SK-N-SH (cell line): ENCODE results near the gene TREM2. TPM values are rescaled to one million over a fixed set of nuclear protein-coding genes. Genes with fewer than 3 reads are reported as not detected.

Experiments used
- CTCF ChIA-PET: fragments of 300-600, 350-600 bp; formaldehyde crosslinking; extraction: SDS; loops from one replicate; lab custom pipeline; 2021; lab: Yijun Ruan, JAX
- POLR2A ChIA-PET: fragments of 350-600 bp; sonication (Branson Sonifier 250); formaldehyde crosslinking; extraction: SDS; loops from one replicate; lab custom pipeline; 2020; ENCODE audit warnings: antibody characterized with exemption, inconsistent platforms; lab: Yijun Ruan, JAX
- DNase-seq: peaks from one replicate; pipeline ENCODE4 v3.0.0; 2012
- H2AFZ ChIP-seq: fragments of 200-600 bp; sonication (generic); 2 replicates; pipeline ENCODE4 v1.8.1; 2016; ENCODE audit warnings: antibody characterized with exemption, mild to moderate bottlenecking, low read depth
- H3F3A ChIP-seq: fragments of 200-600 bp; sonication (generic); replicated peaks from 2 replicates; pipeline ENCODE3; 2016; ENCODE audit warnings: antibody characterized with exemption, mild to moderate bottlenecking; ENCODE audit not compliant: insufficient read depth
- H3K27ac ChIP-seq, 2 experiments: fragments of 200-500 bp in 1 of 2; fragments of 200-600 bp in 1 of 2; sonication (Bioruptor generic) in 1 of 2; sonication (generic), shearing (Covaris generic) in 1 of 2; 2 replicates each; pipeline versions ENCODE4 v1.5.1 to v1.6.1; 2014 to 2016; ENCODE audit warnings: low read depth in 2 of 2, inconsistent platforms in 1 of 2, low read length in 1 of 2, mild to moderate bottlenecking in 1 of 2, mixed read lengths in 1 of 2
- H3K27me3 ChIP-seq: fragments of 200-600 bp; sonication (generic), shearing (Covaris generic); 2 replicates; pipeline ENCODE4 v1.6.1; 2016; ENCODE audit warnings: mixed run types; ENCODE audit not compliant: insufficient read depth
- H3K36me3 ChIP-seq, 2 experiments: fragments of 200-500 bp in 1 of 2; fragments of 200-600 bp in 1 of 2; sonication (Bioruptor generic) in 1 of 2; sonication (generic) in 1 of 2; replicated peaks in 1 of 2; 2 replicates each; pipeline versions ENCODE3 to v1.5.1; 2014 to 2016; ENCODE audit warnings: low read length in 1 of 2, mild to moderate bottlenecking in 1 of 2; ENCODE audit not compliant: insufficient read depth in 2 of 2, control insufficient read depth in 1 of 2
- H3K4me1 ChIP-seq, 2 experiments: fragments of 200-500 bp in 1 of 2; fragments of 200-600 bp in 1 of 2; sonication (Bioruptor generic) in 1 of 2; sonication (generic), shearing (Covaris generic) in 1 of 2; 2 replicates each; pipeline versions ENCODE4 v1.5.1 to v1.6.1; 2014 to 2016; ENCODE audit warnings: low read depth in 1 of 2, low read length in 1 of 2, mixed run types in 1 of 2; ENCODE audit not compliant: insufficient read depth in 2 of 2, control insufficient read depth in 1 of 2
- H3K4me2 ChIP-seq: fragments of 200-600 bp; sonication (generic), shearing (Covaris generic); 2 replicates; pipeline ENCODE4 v1.6.1; 2017; ENCODE audit warnings: mixed run types
- H3K4me3 ChIP-seq, 2 experiments: fragments of 200-500 bp in 1 of 2; fragments of 200-600 bp in 1 of 2; sonication (Bioruptor generic) in 1 of 2; sonication (generic), shearing (Covaris generic) in 1 of 2; 2 replicates each; pipeline versions ENCODE4 v1.5.1 to v1.8.1; 2014 to 2016; ENCODE audit warnings: low read depth in 2 of 2, inconsistent platforms in 1 of 2, low read length in 1 of 2, mild to moderate bottlenecking in 1 of 2, mixed read lengths in 1 of 2, moderate library complexity in 1 of 2
- H3K79me2 ChIP-seq: fragments of 200-600 bp; sonication (generic); 2 replicates; pipeline ENCODE4 v1.8.1; 2017; ENCODE audit warnings: mild to moderate bottlenecking; ENCODE audit not compliant: insufficient read depth
- H3K9ac ChIP-seq: fragments of 200-600 bp; sonication (generic); 2 replicates; pipeline ENCODE4 v1.6.1; 2017; ENCODE audit warnings: mixed run types
- H3K9me2 ChIP-seq: fragments of 200-600 bp; sonication (generic); 2 replicates; pipeline ENCODE4 v1.6.1; 2017; ENCODE audit warnings: mixed run types
- H3K9me3 ChIP-seq: fragments of 200-600 bp; sonication (generic); 2 replicates; pipeline ENCODE4 v1.6.1; 2017; ENCODE audit warnings: mixed run types, mild to moderate bottlenecking, moderate library complexity
- H4K20me1 ChIP-seq: fragments of 200-600 bp; sonication (generic); 2 replicates; pipeline ENCODE4 v1.6.1; 2017; ENCODE audit warnings: mild to moderate bottlenecking, mixed run types; ENCODE audit not compliant: insufficient read depth
- FOSL2 ChIP-seq: IDR thresholded peaks from 2 replicates; pipeline ENCODE4 v1.4.0; 2012; ENCODE audit warnings: low read depth, mild to moderate bottlenecking, moderate library complexity, borderline replicate concordance
- FOXM1 ChIP-seq: IDR thresholded peaks from 2 replicates; pipeline ENCODE4 v1.4.0; 2012; ENCODE audit warnings: low read depth, mild to moderate bottlenecking
- GABPA ChIP-seq: IDR thresholded peaks from 2 replicates; pipeline ENCODE4 v1.4.0; 2012; ENCODE audit warnings: low read depth, mild to moderate bottlenecking
- NFIC ChIP-seq: IDR thresholded peaks from 2 replicates; pipeline ENCODE4 v1.4.0; 2012; ENCODE audit warnings: borderline replicate concordance
- NRF1 ChIP-seq: IDR thresholded peaks from 2 replicates; pipeline ENCODE4 v1.6.1; 2012; ENCODE audit warnings: low read depth, mild to moderate bottlenecking, low read length
- RFX5 ChIP-seq: IDR thresholded peaks from 2 replicates; pipeline ENCODE4 v1.6.1; 2012; ENCODE audit warnings: mild to moderate bottlenecking, improper control_type of control experiment, low read length
- SMC3 ChIP-seq: IDR thresholded peaks from 2 replicates; pipeline ENCODE4 v1.6.1; 2012; ENCODE audit warnings: low read depth, low read length, improper control_type of control experiment
- WGBS: methylation state at CpG from one replicate; pipeline ENCODE4 v1.1.6; 2017; ENCODE audit warnings: low lambda C conversion rate; 5-methylcytosine and 5-hydroxymethylcytosine counted together
- polyA plus RNA-seq, 3 experiments: library from polyadenylated mRNA; depleted of rRNA; stranded (reverse); fragments of >200 nt; gene quantifications; 2 replicates each; pipeline ENCODE4 v1.2.3, GENCODE V29; 2012
- TF ChIP-seq, protein P1 (sequence below): IDR thresholded peaks from 2 replicates; pipeline ENCODE4 v1.4.0; 2012; ENCODE audit warnings: low read depth

Gene TREM2
- polyA plus RNA-seq, 1 of the 3 experiments (the other 2 are of a cell fraction), result not detected

DNA sequence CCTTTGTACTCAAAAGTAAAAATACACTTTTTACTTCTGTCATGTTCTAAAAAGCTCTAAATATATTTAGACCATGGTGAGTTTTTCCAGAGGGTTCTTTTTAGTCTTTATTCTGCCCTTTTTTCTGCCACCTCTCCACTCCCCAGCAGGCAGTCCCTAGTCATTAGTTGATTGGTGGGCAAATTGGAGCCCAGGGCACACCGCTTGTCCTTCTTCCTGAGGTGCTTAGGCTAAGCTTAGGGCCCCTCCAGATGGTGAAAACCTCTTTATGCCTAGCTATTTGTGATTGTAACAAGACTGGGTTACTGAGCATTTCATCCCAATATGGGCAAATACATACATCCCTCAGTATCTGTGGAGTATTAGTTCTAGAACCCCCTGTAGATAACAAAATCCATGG lies 15.0 kb downstream of the TREM2 start:
- Histone ChIP-seq H3F3A (no peaks in the 10 kb centered on the region), H2AFZ (no peak overlapping the region), H3K4me3 (no peak overlapping the region), H3K9ac (no peak overlapping the region), H3K79me2 (no peaks in the 10 kb centered on the region), H3K36me3 (no peaks in the 10 kb centered on the region), H4K20me1 (no peaks in the 10 kb centered on the region), H3K9me2 (no peaks in the 10 kb centered on the region), H3K4me1 (no peaks in the 10 kb centered on the region), H3K4me2 (no peak overlapping the region), H3K27me3 (no peaks in the 10 kb centered on the region), H3K9me3 (no peaks in the 10 kb centered on the region), H3K27ac (no peak overlapping the region)
- DNase-seq, result no peak
- TF ChIP-seq RFX5 (no peak), NRF1 (no peak)
- CTCF ChIA-PET, result interaction anchor here (0.6 kb wide), 1 partner anchor 379 kb away, joined by 3 read pairs; no protein-coding TSS in a partner anchor
- 62% methylated on average over 1 of the region's 1 CpG for WGBS
- POLR2A ChIA-PET, result no interaction called here

DNA sequence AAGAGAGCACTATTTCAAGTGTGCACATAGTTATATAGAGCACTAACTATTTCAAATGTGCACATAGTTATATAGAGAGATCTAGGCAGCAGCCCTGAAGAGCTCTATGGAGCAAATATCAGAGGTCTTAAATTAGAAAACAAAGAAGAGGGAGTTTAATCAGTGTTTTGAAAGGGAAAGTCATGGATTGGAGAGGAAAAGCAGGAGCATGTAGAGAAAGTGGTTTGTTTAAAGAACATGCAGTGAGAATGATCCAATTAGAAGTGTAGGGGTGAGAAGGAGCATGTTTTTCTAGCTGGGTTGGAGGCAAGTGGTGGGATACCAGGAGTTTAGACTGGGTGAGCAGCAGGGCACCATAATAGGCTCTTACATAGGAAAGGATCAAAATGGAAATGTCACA lies 26.0 kb downstream of the TREM2 start:
- no peak for DNase-seq
- H3K27me3 ChIP-seq, result no peaks in the 10 kb centered on the region
- H3K27ac ChIP-seq, result no peak overlapping the region
- H3K4me2 ChIP-seq, result no peak overlapping the region
- no peak overlapping the region for H3K9ac ChIP-seq
- H3K4me1 ChIP-seq, result no peaks in the 10 kb centered on the region
- H3K36me3 ChIP-seq, result no peaks in the 10 kb centered on the region
- H3K4me3 ChIP-seq, result no peak overlapping the region
- TF ChIP-seq FOXM1 (no peak), NFIC (no peak), FOSL2 (no peak), SMC3 (no peak)
- TF ChIP-seq, protein P1, sequence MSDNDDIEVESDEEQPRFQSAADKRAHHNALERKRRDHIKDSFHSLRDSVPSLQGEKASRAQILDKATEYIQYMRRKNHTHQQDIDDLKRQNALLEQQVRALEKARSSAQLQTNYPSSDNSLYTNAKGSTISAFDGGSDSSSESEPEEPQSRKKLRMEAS, result no peak
- no peaks in the 10 kb centered on the region for H3F3A ChIP-seq
- H2AFZ ChIP-seq, result no peak overlapping the region
- no peaks in the 10 kb centered on the region for H4K20me1 ChIP-seq
- ChIA-PET CTCF (no interaction called here), POLR2A (no interaction called here)
- no peaks in the 10 kb centered on the region for H3K79me2 ChIP-seq
- no peaks in the 10 kb centered on the region for H3K9me2 ChIP-seq
- H3K9me3 ChIP-seq, result no peaks in the 10 kb centered on the region

GRCh38 chr6:41135062-41135832 lies 27.7 kb downstream of the TREM2 start:
- H3K79me2 ChIP-seq, result no peaks in the 10 kb centered on the region
- CTCF ChIA-PET, result no interaction called here
- H3K9me3 ChIP-seq, result no peaks in the 10 kb centered on the region
- no peak overlapping the region for H3K27ac ChIP-seq
- no peaks in the 10 kb centered on the region for H4K20me1 ChIP-seq
- no peak for DNase-seq
- POLR2A ChIA-PET, result no interaction called here
- no peak overlapping the region for H2AFZ ChIP-seq
- no peak overlapping the region for H3K4me2 ChIP-seq
- H3K4me1 ChIP-seq, result no peaks in the 10 kb centered on the region
- H3K4me3 ChIP-seq, result no peak overlapping the region
- no peaks in the 10 kb centered on the region for H3F3A ChIP-seq
- no peaks in the 10 kb centered on the region for H3K36me3 ChIP-seq
- WGBS, result 63% methylated on average over 3 of the region's 3 CpGs
- TF ChIP-seq FOSL2 (no peak), FOXM1 (no peak), GABPA (no peak)
- H3K27me3 ChIP-seq, result no peaks in the 10 kb centered on the region
- no peaks in the 10 kb centered on the region for H3K9me2 ChIP-seq
- no peak overlapping the region for H3K9ac ChIP-seq
